GM21825 (cell line): ENCODE data around the gene LGALS3.

Experiments
- ATAC-seq: cut with Tn5 transposase; IDR thresholded peaks from one replicate; pipeline ENCODE4 v1.9.1; 2021; ENCODE audit warnings: mild to moderate bottlenecking, moderate library complexity; ENCODE audit not compliant: unreplicated experiment

Gene LGALS3

GRCh38 chr14:55129428-55130195 is 560 bp downstream of the LGALS3 start:
- peak; percentile 49 for ATAC-seq

- no peak for ATAC-seq
These were observed 1.1 kb downstream of the LGALS3 start for GRCh38 chr14:55130196-55130550.

- no peak for ATAC-seq
These were observed 2.5 kb downstream of the LGALS3 start for GRCh38 chr14:55131370-55132137.

GRCh38 chr14:55133416-55133815 is 4.4 kb downstream of the LGALS3 start:
- no peak for ATAC-seq

- ATAC-seq = no peak
These were observed 7.2 kb downstream of the LGALS3 start for GRCh38 chr14:55136241-55136640.

GRCh38 chr14:55136885-55137786 is 8.1 kb downstream of the LGALS3 start:
- ATAC-seq = no peak

- ATAC-seq = no peak
These were observed 9.0 kb downstream of the LGALS3 start for GRCh38 chr14:55138091-55138490.

- no peak for ATAC-seq
These were observed 10.1 kb downstream of the LGALS3 start for GRCh38 chr14:55139141-55139540.

- no peak for ATAC-seq
These were observed 10.9 kb downstream of the LGALS3 start for GRCh38 chr14:55139696-55140509.

GRCh38 chr14:55141825-55142224 is 12.8 kb downstream of the LGALS3 start:
- ATAC-seq = no peak

- no peak for ATAC-seq
These were observed 13.4 kb downstream of the LGALS3 start for GRCh38 chr14:55142466-55142865.

GRCh38 chr14:55146425-55146824 is 17.4 kb downstream of the LGALS3 start:
- no peak for ATAC-seq

GRCh38 chr14:55151601-55152000 is 22.5 kb downstream of the LGALS3 start:
- ATAC-seq = no peak

GRCh38 chr14:55152052-55152753 is 23.2 kb downstream of the LGALS3 start:
- no peak for ATAC-seq

- no peak for ATAC-seq
These were observed 24.9 kb downstream of the LGALS3 start for GRCh38 chr14:55153951-55154350.

- no peak for ATAC-seq
These were observed 28.0 kb downstream of the LGALS3 start for GRCh38 chr14:55157080-55157479.

GRCh38 chr14:55158412-55158811 is 29.4 kb downstream of the LGALS3 start:
- no peak for ATAC-seq

GRCh38 chr14:55160989-55161388 is 31.9 kb downstream of the LGALS3 start:
- no peak for ATAC-seq

- no peak for ATAC-seq
These were observed 41.5 kb downstream of the LGALS3 start for GRCh38 chr14:55170526-55170925.

GRCh38 chr14:55180006-55180405 is 51.0 kb downstream of the LGALS3 start:
- ATAC-seq = no peak
